Effector memory CD4-positive, alpha-beta T cell (primary cell): ENCODE results near the gene SHTN1.

Experiments
- DNase-seq, 3 donors: peaks; one replicate each; pipeline ENCODE4 v3.0.0-alpha.2; 2020
- H3K27ac ChIP-seq: 2 replicates; pipeline ENCODE4 v1.7.0; 2013; ENCODE audit warnings: mild to moderate bottlenecking, low read length, moderate library complexity; ENCODE audit not compliant: insufficient read depth, poor library complexity, severe bottlenecking
- H3K27me3 ChIP-seq: replicated peaks from 2 replicates; pipeline ENCODE4 v1.7.0; 2013; ENCODE audit warnings: mild to moderate bottlenecking, low read length; ENCODE audit not compliant: insufficient read depth, control insufficient read depth, poor library complexity, severe bottlenecking
- H3K36me3 ChIP-seq: 2 replicates; pipeline ENCODE4 v1.7.0; 2013; ENCODE audit warnings: mild to moderate bottlenecking, low read length, moderate library complexity; ENCODE audit not compliant: control insufficient read depth, insufficient read depth
- H3K4me1 ChIP-seq: 2 replicates; pipeline ENCODE4 v1.7.0; 2013; ENCODE audit warnings: low read length, mild to moderate bottlenecking; ENCODE audit not compliant: control insufficient read depth, insufficient read depth, poor library complexity, severe bottlenecking
- H3K4me3 ChIP-seq: 2 replicates; pipeline ENCODE4 v1.7.0; 2013; ENCODE audit warnings: low read length, low read depth, mild to moderate bottlenecking; ENCODE audit not compliant: insufficient read depth, poor library complexity, severe bottlenecking
- H3K9me3 ChIP-seq: 2 replicates; pipeline ENCODE4 v1.7.0; 2013; ENCODE audit warnings: mild to moderate bottlenecking, low read length, moderate library complexity; ENCODE audit not compliant: control insufficient read depth

The SHTN1 gene

DNA sequence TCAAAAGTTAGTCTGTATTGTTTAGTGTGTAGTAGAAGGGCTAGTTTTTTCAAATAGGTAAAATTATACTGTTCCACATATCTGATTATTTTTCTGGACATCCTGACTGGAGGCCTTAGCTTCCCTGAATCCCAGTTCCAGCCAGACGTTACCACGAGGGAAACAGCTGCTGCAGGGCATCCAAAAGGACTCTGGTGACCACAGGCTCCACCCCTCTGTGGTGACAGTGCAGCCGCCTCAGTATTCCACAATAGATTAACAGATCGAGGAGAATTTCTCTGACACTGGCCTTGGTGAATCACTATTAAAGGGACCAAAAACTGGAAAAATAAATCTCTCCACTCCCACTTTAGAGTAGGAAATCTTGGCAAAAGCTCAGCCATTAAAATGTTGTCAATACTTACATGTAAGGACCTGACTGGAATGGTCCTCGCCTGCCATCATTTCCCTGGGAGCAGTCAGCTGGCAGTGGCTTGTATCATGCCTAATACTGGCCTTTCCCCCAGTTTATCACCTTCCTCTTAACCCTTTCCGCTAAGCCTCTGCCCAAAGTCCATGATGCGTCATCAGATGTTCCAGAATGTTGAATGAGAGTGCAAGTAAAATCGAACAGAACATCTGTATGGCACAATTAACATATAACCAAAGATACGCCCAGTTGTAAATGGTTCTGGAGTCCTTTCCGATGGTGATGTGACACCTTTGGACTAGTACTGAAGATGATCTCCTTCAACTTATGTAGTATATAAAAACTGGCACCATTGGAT, 124.1 kb downstream of the SHTN1 start:
- H3K27me3 ChIP-seq, result no peaks in the 10 kb centered on the region
- no peak overlapping the region for H3K27ac ChIP-seq
- no peaks in the 10 kb centered on the region for H3K36me3 ChIP-seq
- no peaks in the 10 kb centered on the region for H3K4me1 ChIP-seq
- no peak for DNase-seq
- H3K9me3 ChIP-seq, result no peaks in the 10 kb centered on the region
- no peak overlapping the region for H3K4me3 ChIP-seq

DNA sequence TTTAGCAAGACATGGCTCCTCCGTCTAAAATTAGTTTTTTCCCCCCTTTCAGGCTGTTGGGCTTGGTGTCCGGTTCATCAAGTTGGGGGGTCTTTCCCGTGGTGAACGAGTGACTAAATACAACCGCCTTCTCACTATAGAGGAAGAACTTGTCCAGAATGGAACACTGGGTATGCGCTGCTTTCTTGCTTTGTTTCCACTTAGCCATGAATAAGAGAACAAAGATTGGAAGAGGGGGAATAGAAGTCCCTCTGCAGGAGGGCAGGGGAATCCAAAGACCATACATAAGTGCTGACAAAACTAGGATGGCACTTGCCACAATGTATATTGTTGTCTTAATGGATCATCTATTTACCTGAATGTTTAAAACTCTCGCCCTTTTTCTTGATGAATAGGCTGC, 125.2 kb downstream of the SHTN1 start:
- H3K4me3 ChIP-seq, result no peak overlapping the region
- H3K27me3 ChIP-seq, result no peaks in the 10 kb centered on the region
- no peak for DNase-seq
- no peaks in the 10 kb centered on the region for H3K4me1 ChIP-seq
- H3K36me3 ChIP-seq, result no peaks in the 10 kb centered on the region
- H3K27ac ChIP-seq, result no peak overlapping the region
- H3K9me3 ChIP-seq, result no peaks in the 10 kb centered on the region

DNA sequence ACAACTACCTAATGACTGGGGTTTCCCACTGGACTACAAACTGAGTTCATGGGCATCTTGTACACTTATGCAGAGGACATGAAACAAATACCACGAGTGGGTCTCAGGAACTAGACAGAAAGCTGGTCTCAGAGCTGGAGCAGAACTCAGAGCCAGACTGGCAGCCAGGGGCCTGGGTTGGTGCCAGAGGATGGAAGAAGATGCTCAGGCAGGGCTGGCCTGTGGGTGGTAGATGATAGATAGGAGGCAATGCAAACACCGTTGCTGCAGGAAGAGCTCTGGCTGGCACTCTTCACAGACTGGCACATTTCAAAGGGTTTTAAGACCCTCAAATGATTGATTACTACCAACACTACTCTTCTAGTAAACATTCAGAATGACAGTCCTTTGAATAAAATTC, 126.9 kb downstream of the SHTN1 start:
- Histone ChIP-seq H3K4me3 (no peak overlapping the region), H3K4me1 (no peaks in the 10 kb centered on the region), H3K36me3 (no peaks in the 10 kb centered on the region), H3K27ac (no peak overlapping the region), H3K9me3 (no peaks in the 10 kb centered on the region), H3K27me3 (no peaks in the 10 kb centered on the region)
- DNase-seq, result no peak

GRCh38 chr10:116877391-116877790, 127.6 kb downstream of the SHTN1 start:
- Histone ChIP-seq H3K4me1 (no peaks in the 10 kb centered on the region), H3K4me3 (no peak overlapping the region), H3K9me3 (no peaks in the 10 kb centered on the region), H3K27me3 (no peaks in the 10 kb centered on the region), H3K36me3 (no peaks in the 10 kb centered on the region), H3K27ac (no peak overlapping the region)
- no peak for DNase-seq

DNA sequence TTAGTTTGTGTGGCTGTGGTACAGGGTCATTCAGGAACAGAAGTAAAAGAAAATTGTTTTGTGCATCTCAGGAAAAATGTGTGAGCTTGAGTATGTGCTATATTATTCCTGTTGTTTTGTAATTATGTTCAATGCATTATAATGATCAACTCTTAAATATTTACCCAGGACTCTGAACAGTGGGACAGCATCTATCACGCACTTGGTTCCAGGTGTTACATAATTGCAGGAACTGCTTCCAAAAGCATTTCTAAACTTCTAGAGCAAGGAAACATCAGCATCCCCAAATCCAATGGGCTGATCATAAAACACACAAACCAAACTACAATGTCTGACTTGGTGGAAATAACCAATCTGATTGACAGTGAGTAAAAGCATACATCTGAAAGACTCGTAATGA, 129.1 kb downstream of the SHTN1 start:
- Histone ChIP-seq H3K9me3 (no peaks in the 10 kb centered on the region), H3K4me1 (no peaks in the 10 kb centered on the region), H3K4me3 (no peak overlapping the region), H3K27ac (no peak overlapping the region), H3K27me3 (no peaks in the 10 kb centered on the region), H3K36me3 (no peaks in the 10 kb centered on the region)
- DNase-seq, result no peak

- Histone ChIP-seq H3K27ac (no peak overlapping the region), H3K36me3 (no peaks in the 10 kb centered on the region), H3K4me3 (no peak overlapping the region), H3K4me1 (no peaks in the 10 kb centered on the region), H3K9me3 (no peaks in the 10 kb centered on the region), H3K27me3 (no peaks in the 10 kb centered on the region)
- no peak for DNase-seq
Measured at GRCh38 chr10:116873134-116873533, 131.9 kb downstream of the SHTN1 start.

DNA sequence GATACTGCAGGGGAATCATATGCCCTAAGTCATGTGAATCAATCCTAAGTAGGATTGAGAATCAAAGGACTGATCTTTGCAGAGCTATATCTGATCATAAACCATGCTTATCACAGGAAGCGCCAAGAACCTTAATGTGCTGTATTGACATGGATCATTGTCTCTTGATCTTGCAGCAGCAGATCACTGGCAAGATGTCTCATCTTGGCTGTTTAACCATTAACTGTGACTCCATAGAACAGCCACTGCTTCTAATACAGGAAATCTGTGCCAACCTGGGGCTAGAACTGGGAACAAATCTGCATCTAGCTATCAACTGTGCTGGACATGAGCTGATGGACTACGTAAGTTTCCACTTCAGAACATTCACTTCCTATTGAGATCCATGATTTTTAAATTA, 134.0 kb downstream of the SHTN1 start:
- no peaks in the 10 kb centered on the region for H3K4me1 ChIP-seq

GRCh38 chr10:116868722-116869121, 136.3 kb downstream of the SHTN1 start:
- H3K27ac ChIP-seq, result no peak overlapping the region
- H3K27me3 ChIP-seq, result no peaks in the 10 kb centered on the region
- no peaks in the 10 kb centered on the region for H3K9me3 ChIP-seq
- no peaks in the 10 kb centered on the region for H3K4me1 ChIP-seq
- no peaks in the 10 kb centered on the region for H3K36me3 ChIP-seq
- no peak for DNase-seq
- no peak overlapping the region for H3K4me3 ChIP-seq

More for the DNA sequence above, 134.0 kb downstream of the SHTN1 start:
- no peaks in the 10 kb centered on the region for H3K36me3 ChIP-seq
- H3K27me3 ChIP-seq, result no peaks in the 10 kb centered on the region
- H3K4me3 ChIP-seq, result no peak overlapping the region
- H3K27ac ChIP-seq, result no peak overlapping the region
- no peaks in the 10 kb centered on the region for H3K9me3 ChIP-seq
- DNase-seq, result no peak

GRCh38 chr10:116868198-116868676, 136.8 kb downstream of the SHTN1 start:
- Histone ChIP-seq H3K27me3 (no peaks in the 10 kb centered on the region), H3K4me1 (no peaks in the 10 kb centered on the region), H3K36me3 (no peaks in the 10 kb centered on the region), H3K4me3 (no peak overlapping the region), H3K27ac (no peak overlapping the region), H3K9me3 (no peaks in the 10 kb centered on the region)
- no peak for DNase-seq

GRCh38 chr10:116866987-116867595, 137.9 kb downstream of the SHTN1 start:
- H3K9me3 ChIP-seq, result no peaks in the 10 kb centered on the region
- H3K4me1 ChIP-seq, result no peaks in the 10 kb centered on the region
- H3K27me3 ChIP-seq, result no peaks in the 10 kb centered on the region
- H3K36me3 ChIP-seq, result no peaks in the 10 kb centered on the region
- DNase-seq, result no peak
- H3K27ac ChIP-seq, result no peak overlapping the region
- H3K4me3 ChIP-seq, result no peak overlapping the region
